Left kidney (tissue), 2 donors: Measurements from ENCODE around the gene ZMYND15. TPM values are rescaled to one million over a fixed set of nuclear protein-coding genes. Genes with fewer than 3 reads are reported as not detected.

ENCODE experiments used
- DNase-seq: peaks from one replicate; pipeline ENCODE4 v3.0.0-alpha.2; 2013
- polyA plus RNA-seq: library from polyadenylated mRNA; unstranded; fragments of 120-200 nt; gene quantifications from one replicate; pipeline ENCODE4 v1.2.1, GENCODE V29; 2013; ENCODE audit not compliant: insufficient read length

ZMYND15 gene
- polyA plus RNA-seq, 1 donor: 0.32 TPM

DNA sequence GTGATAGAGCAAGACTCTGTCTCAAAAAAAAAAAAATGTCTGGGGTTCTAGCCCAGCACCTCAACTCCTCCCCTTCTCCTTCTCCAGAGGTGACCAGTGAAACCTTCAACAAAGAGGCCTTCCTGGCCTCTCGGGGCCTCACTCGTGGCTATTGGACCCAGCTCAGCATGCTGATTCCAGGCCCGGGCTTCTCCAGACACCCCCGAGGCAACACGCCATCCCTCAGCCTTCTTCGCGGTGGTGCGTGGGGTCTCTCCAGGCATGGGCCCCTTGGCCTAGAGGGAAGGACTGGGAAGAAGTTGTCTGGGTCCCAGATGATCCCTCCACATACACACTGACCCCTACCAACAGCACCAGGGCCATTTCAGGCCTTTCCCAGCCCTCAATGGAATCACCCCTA, 3.6 kb downstream of the ZMYND15 start:
- no peak for DNase-seq

DNA sequence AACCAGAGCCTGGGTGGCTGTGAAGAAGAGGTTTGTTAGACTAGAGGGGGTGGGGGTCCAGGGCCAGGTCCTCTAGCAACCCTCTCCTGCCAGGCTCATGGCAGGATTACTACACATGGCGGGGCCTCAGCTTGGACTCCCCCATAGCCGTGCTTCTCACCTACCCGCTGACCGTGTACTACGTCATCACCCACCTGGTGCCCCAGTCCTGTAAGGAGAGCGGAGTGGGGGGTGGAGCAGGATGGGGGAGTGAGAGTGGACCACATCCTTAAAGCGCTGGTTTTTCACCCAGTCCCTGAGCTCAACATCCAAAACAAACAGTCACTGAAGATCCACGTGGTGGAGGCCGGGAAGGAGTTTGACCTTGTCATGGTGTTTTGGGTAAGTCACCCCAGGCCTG, 4.3 kb downstream of the ZMYND15 start:
- DNase-seq: no peak

DNA sequence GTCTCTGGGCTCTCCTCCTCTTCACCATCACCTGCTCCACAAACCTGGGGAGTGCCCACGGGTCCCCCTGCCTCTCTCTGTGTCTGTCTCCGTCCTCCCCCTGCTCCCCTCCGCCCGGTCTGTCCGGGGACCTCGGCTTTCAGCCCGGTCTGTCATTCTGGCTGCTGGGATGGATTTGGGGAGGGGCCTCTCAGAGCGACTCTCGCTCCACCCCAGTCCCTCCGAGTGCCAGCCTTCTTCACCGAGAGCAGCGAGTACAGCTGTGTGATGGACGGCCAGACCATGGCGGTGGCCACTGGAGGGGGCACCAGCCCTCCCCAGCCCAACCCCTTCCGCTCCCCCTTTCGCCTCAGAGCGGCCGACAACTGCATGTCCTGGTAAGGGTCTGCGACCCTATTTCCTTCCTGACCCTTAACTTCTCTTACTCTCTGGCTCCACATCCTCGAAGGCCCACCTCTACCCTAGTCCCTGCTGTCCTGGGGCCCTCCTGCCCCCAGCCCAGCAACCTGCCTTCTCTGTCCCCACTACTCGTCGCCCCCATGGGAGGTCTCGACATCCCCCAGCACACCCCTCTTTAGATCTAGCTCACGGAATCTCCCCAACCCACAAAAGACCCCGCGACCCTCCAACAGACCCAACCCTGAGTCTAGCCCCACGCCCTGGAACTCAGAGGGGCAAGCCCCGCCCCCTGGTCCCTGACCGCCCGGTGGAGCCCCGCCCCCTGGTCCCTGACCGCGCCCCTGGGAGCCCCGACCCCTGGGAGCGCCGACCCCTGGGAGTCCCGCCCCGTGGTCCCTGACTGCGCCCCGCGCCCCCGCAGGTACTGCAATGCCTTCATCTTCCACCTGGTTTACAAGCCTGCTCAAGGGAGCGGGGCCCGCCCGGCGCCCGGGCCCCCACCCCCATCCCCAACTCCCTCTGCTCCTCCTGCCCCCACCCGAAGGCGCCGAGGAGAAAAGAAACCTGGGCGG, 5.7 kb downstream of the ZMYND15 start:
- DNase-seq: no peak

DNA sequence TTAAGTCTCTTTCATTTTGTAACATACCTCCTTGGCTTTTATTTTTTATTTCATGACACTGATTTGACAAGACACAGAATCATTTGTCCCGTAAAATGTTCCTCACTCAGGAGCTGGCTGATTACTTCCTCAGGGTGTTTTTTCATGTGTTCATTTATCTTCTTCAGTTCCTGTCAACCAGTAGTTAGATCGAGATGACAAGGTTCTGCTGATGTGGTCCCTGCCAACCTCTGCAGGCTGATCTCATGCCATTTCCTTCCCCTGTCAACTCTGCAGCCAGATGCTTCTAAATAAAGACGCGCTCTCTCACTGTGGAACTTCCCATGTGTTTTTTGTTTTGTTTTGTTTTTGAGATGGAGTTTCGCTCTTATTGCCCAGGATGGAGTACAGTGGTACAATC, 8.2 kb downstream of the ZMYND15 start:
- no peak for DNase-seq

DNA sequence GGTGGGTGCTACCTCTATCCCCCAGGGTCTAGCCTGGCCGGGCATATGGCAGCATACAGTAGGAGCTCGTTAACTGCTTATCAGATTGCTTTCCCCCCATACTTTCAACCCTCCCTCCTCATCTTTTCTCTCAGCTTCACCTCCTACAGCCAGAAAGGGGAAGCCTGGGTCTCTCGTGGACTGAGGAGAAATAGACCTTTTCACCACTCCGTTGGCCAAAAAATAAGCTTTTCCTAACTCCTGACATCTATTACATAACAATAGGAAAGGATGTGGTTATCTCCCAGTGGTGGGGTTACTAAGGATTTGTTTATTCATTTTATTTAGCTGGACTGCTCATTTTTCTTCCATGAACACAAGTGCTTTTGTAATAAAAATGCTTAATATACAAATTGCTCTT, 9.1 kb downstream of the ZMYND15 start:
- no peak for DNase-seq

DNA sequence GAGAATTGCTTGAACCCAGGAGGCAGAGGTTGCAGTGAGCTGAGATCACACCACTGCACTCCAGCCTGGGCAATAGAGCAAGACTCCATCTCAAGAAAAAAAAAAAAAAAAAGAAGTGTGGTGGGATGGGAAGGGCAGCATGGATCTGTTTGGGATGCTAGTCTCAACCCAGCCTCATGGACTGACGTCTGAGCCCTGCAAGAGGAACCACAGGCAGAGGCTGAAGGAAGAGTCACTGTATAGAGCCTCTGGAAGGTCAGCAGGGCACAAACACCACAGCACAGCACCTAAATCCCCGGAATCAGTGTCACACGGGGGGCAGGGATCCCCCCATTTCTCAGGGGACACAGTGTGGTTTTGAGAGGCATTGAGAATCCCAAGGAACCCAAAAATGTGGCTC, 11.0 kb downstream of the ZMYND15 start:
- DNase-seq: no peak

DNA sequence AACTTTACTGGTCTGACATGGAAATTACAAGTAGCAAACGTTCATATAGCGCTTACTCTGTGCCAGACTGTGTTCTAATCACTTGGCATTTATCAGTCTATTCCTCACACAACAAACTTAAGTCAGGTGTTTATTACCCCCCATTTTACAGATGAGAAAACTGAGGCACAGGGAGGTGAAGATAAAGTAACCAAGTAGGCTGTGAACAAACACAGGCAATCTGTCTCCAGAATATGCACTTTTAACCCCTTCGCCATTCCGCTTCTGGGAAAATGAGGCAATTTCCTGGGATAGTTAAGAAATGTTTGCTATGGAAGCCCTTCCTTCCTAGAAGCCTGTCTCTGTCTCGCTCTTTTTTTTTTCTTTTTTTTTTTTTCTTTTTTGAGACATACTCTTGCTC, 12.3 kb downstream of the ZMYND15 start:
- DNase-seq: no peak

DNA sequence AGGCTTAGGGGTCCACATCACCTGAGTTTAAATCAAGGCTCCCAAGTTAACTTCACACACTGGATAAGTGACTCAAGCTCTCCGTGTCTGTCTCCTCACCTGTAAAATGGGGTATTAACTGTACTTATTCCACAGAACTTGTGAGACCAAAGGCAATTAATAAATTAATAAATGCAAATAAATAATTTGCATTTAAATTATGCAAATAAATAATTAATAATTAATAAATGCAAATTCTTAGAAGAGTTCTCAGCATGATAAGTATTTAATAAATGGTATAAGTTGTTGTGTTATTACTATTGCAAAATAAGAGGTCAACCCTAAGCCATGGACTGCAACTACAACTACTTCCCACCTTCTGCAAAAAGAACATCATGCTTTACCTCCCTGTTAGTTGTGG, 13.8 kb downstream of the ZMYND15 start:
- no peak for DNase-seq

DNA sequence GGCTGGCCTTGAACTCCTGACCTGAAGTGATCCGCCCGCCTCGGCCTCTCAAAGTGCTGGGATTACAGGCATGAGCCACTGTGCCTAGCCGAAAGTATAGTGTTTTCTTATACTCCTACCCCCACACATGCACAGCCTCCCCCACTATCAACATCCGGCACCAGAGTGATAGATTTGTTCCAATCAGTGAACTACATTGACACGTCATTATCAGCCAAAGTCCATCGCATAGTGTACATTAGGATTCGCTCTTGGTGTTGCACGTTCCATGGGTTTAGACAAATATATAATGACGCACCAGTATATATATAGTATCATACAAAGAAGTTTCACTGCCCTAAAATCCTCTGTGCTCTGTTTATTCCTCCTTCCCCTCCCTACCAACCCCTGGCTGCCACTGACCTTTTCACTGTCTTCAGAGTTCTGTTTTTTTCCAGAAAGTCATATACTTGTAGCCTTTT, 20.2 kb downstream of the ZMYND15 start:
- DNase-seq: no peak

DNA sequence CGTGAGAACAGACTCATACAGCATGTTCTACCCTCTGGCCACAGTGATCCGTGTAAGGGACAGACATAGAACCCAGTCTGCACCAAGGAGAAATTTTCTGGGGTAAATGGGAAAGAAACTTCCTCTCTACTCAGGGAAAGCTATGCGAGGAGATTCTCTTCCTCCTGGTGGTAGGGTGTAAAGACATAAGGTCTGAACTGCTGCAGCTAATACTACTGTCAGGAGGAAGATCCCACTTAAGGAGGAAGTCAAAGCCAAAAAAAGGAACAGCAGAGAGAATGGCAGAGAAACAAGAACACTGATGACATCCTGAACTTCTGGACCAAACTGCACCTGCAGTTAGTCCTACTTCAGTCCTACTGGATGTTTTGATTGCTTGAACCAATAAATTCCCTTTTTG, 25.0 kb downstream of the ZMYND15 start:
- DNase-seq: no peak

DNA sequence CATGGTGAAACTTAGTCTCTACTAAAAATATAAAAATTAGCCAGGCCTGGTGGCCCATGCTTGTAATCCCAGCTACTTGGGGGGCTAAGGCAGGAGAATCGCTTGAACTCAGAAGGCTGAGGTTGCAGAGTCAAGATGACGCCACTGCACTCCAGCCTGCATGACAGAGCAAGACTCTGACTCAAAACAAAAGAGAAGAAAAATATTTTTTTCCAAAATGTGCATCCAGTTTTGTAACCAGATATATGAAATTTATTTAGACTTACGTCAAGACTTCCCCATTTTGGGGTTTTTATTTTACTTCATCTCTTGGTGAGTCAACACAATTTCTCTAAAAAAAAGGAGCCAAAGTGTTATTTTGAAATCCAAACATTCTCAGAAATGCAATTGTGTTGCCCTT, 26.6 kb downstream of the ZMYND15 start:
- no peak for DNase-seq

DNA sequence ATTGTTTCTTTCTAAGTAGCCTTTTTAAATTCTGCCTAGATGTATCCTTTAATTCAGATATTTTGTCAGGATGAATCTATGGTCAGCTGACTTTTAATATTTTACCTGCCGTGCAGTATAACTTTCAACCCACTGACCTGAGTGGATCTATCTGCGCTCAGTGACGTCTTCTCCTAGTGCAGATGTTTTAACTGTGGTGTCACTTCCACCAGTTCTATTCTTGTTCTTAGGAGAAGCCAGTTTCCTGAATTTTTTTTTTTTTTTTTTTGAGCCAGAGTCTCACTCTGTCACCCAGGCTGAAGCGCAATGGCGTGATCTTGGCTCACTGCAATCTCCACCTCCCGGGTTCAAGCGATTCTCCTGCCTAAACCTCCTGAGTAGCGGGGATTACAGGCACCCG, 27.1 kb downstream of the ZMYND15 start:
- DNase-seq: no peak

DNA sequence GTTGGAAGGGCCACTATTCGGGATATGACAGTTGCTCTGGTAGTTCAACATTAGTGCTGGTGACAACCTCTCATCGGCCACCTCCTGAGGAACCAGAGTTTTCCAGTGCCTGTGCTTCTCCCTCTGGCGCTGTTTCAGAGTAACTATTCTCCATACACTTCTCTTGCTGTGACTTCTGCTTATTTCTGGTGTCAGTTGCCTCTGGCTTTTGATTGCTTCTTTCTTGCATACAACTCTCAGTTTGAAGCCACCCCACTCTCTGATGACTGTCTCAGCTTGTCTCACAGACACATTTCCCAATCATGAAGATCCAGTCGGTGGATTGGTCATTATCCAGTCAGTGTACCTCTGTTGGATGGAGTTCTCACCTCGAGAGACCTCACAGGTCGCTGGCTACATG, 28.7 kb downstream of the ZMYND15 start:
- no peak for DNase-seq

DNA sequence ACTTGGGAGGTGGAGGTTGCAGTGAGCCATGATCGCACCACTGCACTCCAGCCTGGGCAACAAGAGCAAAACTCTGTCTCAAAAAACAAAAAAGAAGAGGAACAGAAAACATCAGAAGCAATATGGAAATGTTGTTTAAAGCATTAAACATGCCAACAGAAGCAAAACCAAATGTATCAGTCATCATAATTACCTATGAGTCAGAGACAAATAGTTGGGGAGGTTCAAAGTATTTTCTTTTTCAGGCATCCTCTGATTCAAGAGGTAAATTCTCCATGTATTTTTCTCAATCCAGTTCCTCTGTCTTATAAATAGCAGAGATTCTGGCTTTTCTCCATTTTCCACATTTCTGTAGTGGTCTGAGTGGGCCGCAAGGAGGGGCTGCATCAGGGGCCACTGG, 30.0 kb downstream of the ZMYND15 start:
- no peak for DNase-seq

DNA sequence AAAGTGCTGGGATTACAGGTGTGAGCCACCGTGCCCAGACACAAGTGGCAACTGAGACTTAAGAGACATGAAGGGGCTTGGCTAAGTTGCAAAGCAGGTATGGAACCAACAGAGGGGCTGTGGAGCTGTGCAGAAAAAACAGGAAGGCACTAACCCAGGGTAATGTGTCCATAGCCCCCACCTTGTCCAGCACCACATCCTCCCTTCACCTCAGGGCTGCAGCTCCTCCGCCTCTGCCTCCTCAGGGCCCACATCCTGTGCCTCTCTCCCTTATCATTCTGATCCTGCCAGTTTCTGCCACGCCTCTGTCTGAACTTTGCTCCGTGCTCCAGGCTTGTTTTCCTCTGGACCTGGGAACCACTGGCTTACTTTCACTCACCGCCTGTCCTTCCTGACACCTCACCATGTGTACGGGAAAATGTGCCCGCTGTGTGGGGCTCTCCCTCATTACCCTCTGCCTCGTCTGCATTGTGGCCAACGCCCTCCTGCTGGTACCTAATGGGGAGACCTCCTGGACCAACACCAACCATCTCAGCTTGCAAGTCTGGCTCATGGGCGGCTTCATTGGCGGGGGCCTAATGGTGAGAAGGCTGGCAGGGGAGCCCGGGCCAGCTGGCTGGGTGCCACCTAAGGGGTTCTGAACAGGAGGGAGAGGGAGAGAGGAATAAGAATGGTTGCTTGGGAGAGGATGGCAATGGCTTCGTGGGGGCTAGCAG, 32.0 kb downstream of the ZMYND15 start, which contains the start of gene TM4SF5:
TM4SF5 (plus strand) TSS at position 368 of the 716 bp plus-strand sequence; CDS start at position 405, 37 bp downstream.
- no peak for DNase-seq

DNA sequence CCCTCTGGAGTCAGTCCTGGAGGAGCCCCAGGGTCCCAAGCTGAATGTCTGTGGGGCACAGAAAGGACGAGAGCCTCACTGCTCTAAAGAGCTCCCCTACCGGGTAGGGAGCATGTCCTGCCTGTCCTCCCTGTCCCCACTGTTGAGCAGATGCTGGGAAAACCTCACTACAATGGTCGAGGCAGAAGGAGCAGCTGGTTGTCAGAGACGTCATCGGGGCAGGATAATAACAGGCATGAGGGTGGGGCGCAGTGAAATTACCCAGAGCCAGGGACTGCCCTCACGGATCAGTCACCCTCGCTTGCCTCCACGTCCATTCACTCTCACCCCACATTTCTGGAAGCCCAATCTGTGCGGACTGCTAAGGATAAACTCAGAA, 32.6 kb downstream of the ZMYND15 start:
- DNase-seq: no peak

DNA sequence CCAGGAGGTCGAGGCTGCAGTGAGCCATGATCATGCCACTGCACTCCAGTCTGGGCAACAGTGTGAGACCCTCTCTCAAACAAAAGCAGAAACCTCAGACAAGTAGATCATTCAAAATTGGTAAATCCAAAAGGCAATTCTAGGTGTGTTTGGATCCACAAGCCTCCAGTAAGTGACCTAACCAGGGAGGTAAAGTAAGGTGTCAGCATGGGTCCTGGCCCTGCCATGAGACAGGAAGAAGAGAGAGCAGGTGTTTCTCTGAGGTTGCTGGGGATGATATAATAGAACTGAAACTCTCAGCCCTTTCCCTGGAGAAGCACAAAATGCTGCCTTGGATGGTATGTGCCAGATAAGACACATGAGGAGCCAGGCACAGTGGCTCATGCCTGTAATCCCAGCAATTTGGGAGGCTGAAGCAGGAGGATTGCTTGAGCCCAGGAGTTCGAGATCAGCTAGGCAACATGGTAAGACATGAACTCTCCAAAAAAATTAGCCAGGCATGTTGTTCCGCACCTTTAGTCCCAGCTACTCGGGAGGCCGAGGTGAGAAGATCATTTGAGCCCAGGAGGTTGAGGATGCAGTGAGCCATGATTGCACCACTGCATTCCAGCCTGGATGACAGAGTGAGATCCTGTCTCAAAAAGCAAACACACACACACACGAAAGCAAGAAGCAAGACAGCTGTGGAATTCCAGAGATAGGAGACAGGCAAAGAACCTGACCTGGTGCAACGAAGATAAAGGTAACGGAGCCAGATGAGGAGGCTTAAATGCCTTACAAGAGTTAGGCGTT, 38.5 kb downstream of the ZMYND15 start:
- DNase-seq: no peak

DNA sequence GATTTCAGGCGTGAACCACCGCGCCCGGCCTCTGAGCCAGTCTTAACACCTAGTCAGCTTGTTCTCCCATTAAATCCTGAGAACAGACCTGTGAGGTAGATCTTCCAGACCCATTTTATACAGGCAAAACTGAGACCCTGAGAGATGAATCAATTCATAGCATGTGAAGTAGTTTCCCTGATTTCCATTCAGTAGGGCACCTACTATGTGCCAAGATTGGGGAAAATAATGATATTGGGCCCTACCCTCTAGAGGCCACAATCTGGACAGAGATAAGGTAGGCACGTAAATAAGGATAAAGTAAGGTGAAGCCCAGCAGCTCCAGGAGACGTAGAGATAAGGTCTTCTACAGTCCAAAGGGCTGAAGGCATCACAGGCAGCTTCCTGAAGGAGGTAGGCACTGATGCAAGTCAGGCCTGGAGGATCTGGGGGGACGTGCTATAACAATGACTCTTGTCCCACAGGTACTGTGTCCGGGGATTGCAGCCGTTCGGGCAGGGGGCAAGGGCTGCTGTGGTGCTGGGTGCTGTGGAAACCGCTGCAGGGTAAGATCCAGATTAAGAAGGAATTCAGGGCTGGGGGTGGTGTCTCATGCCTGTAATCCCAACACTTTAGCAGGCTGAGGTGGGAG, 40.8 kb downstream of the ZMYND15 start:
- DNase-seq: no peak

DNA sequence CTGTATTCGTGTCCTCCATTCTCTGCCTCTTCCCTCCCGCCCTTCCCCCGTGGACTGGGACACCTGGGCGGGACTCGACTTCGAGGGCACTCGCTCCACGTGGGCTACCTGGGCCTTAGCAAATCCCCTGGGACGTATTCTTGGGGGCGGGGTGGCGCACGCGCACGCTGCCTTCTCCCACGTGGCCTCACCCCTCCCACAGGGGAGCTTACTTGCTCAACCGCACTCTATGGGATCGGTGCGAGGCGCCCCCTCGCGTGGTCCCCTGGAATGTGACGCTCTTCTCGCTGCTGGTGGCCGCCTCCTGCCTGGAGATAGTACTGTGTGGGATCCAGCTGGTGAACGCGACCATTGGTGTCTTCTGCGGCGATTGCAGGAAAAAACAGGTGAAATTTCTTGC, 43.0 kb downstream of the ZMYND15 start:
- no peak for DNase-seq

DNA sequence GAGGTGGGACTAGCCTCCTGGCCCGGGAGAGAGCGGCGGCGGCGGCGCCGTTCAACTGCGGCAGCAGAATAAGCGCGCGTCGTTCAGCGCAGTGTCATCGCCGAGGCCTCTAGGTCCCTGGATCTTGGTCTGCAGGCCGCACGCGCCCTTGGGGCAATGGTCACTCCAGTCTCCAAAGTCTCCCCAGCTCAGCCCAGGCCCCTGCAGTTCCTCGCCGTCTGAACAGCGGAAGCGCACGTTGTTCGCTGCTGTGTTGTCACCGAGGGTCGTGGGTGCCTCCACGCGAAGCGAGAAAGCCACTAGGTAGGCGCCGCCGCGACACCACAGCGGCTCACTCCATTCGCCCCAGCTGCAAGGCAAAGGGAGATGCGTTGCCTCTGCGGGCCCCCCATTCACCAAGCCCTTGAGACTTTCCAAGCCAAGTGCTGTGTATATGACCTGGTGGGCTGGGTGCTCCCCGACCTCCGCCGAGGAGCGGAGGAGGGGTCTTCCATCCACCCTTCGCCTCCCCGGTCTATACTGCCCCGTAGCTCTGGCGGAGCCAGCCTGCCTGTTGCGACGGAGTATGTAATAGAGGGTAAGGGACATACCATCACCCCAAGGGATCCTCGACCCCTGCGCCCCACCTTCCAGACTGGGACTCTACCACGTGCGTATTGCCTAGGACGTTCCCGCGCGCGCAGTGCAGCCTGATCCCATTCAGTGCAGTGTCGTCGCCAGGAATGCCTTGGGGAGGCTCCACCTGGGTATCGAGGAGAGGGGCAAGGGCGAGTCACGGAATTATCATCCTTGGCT, 45.9 kb downstream of the ZMYND15 start:
- no peak for DNase-seq

DNA sequence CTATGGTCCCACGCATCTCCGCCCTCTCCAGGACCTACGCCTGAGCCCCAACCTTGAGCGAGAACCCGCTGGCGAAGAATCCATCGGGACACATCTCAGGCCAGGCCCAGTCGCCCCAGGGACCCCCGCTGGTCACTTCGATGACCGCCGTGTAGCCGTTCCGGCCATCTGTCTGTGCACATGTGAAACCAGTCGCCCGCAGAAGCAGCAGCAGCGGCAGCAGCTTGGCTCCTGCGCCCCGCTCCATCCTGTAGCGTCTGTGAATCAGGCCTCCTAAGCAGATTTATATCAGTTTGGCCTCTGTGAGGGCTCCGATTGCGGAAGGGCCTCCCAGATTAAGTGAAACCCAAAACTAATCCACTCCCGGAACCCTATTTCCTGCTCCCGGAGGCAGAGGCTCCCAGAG, 46.5 kb downstream of the ZMYND15 start, which contains the start of gene VMO1:
VMO1 (minus strand) TSS at position 259 of the 406 bp plus-strand sequence; CDS start at position 247, 12 bp downstream.
- no peak for DNase-seq
